NCI-H226 (cell line): Measurements from ENCODE around the gene PLXNA1.

Experiments
- DNase-seq: peaks from one replicate; pipeline ENCODE4 v3.0.0-alpha.2; 2015

Gene PLXNA1

DNA sequence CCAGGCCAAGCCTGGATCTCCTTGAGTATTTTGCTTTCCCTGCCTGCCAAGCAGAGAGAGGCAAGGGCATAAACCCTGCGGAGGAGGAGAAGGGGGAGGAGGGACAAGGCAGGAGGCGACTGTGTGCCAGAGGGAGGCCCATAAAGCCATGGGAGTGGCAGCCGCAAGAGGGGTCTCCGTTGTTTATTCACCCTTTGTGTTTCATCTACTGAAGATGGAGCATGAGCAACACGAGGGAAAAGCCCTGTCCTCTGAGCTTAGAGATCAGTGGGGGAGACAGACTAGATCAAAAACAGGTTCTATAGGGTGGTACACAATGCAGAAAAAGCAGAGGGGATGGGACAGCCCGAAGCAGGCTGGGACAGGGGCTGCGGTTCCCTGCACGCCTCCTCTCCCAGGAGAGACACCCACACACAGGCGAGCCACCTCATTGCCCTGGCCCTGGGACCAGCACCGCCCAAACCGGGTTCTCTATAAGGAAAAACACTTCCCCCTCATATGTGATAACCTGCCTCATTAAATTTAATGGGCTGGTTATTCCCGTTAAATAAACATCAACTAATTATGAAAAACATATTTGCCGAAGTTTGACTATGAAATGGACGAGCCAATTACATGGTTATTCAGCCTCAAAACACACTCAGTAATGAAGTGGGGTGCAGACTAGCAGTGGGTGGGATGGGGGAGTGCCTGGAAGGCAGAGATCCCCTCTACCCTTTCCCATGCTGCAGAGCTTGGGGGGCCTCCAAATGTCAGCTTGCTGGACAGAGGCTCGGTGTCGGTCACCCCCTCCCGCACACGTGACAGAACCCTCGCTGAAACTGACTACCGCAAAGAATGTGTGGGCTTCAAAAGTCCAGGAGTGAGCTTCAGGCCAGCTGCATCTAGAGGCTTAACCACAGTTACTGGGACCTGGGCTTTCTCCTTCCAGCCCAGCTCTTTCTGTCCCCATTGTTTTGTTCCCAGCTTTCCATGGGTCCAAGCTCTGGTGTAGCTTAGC is 14.2 kb upstream of the PLXNA1 start:
- DNase-seq: no peak

DNA sequence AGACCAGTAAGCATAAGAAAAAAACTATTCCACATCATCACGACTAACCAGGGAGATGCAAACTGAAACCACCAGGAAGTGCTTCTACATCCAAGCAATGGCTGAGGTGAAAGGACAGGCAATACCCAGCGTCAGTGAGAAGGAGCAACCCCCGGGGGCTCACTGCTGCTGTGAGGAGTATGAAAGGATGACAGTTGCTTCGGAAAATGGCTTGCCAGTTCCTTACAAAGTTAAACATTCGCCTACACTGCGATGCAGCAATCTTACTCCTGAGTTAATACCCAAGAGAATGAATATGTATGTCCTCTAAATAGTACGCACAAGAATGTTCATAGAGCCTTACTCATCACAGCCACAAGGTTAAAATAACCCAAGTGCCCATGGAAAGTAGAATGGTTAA is 13.3 kb upstream of the PLXNA1 start:
- DNase-seq: no peak

DNA sequence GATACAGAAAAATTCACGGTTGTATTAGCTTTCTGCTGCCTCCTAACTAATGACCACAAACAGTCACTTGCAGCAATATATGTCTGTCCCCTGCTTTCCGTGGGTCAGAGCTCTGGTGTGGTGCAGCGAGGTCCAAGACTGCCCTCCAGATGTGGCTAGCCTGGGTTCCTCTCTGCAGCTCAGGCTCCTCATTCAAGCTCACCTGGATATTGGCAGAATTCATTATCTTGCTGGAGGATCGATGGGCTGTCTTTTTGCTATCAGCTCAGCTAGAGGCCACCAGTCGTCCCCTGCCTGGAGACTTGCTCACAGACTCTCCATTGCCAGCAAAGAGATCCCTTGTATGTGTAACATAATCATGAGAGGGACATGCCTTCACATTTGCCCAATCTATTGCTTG is 12.8 kb upstream of the PLXNA1 start:
- DNase-seq: no peak

DNA sequence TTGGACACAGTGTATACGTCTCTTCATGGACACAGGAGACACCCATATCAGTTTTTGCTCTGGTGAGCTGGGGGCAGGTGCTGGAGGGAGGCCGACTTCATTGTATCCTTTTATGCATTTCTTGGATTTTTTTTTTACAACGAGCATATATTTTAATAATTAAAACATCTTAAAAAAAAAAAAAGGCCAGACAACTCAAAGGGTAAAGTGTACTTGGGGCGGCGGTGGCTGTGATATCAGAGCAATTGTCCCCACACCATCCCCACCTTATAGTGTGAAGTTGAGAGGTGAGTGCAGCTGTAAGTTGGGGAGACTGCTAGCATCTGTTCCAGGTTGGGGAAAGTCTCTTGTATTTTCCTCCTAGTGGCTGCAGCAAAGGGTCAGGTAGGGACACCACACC is 12.0 kb upstream of the PLXNA1 start:
- no peak for DNase-seq

DNA sequence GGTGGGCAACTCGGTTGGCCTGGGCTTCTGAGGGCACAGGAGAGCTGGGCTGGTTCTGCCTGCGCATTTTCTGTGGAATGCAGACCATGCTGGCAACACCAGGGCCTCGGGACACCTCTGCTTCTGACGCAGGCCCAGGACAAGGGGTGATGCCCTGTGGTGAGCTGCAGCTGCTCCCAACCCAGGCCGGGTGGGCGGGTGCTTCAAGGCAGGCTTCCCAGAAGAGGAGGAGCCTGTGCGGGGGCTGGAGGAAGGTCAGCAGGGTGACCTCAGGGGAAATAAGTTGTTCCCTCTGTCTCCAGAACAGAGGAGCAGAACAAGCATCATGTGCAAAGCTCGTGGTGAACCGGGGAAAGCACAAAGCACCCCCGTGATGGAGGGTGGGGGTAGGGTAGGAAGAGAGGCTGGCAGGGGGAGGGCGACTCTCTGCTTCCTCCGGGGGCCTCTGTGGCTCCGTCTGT is 11.0 kb upstream of the PLXNA1 start:
- no peak for DNase-seq

DNA sequence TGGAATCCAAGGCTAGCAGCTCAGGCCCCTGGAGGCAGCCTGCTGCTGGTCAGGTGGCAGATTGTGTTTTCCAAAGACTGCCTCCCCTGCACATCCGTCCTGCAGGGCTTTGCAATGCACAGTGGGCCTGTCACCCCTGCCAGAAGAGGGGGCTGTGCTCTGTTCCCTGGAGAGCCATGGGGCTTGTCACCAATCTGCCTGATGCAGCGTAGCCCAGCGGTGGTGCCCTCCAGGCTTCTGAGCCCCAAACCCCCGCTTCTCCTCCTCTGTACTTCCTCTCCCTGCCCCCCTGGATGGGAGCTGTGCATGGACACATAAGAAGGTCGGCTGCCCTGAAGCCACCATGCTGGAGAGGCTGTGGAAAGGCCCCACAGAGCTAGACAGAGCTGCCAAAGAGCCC is 10.0 kb upstream of the PLXNA1 start:
- no peak for DNase-seq

DNA sequence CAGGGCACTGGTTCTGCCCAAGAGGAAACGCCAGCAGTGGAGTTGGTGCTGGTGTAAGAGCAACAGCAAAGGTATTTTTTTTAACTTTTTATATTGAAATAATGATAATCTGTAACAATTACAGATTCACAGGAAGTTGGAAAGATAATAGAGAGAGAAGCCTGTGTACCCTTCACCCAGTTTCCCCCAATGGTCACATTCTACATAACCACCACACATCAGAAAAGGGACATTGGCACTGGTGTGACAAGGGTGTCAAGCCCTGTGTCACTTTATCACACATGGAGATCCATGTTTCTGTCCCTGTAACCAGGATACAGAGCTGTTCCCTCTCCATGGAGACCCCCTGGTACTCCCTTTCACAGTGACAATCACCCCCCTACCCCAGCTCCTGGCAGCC is 9.1 kb upstream of the PLXNA1 start:
- no peak for DNase-seq

DNA sequence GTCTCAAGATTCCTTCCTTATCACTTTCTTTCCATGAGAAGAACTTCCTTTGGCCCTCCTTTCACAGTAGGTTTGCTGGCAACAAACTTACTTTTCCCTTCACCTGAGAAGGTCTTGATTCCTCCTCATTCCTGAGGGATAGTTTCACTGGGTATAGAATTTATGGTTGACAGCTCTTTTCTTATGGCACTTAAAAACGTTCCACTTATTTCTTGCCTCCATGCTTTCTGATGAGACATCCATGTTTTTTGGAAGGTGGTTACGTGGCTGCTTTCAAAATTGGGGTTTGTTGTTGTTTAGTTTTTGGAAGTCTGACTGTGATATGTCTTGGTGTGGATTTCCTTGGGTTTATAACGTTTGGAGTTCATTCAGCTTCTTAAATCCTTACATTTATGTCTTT is 8.2 kb upstream of the PLXNA1 start:
- no peak for DNase-seq

DNA sequence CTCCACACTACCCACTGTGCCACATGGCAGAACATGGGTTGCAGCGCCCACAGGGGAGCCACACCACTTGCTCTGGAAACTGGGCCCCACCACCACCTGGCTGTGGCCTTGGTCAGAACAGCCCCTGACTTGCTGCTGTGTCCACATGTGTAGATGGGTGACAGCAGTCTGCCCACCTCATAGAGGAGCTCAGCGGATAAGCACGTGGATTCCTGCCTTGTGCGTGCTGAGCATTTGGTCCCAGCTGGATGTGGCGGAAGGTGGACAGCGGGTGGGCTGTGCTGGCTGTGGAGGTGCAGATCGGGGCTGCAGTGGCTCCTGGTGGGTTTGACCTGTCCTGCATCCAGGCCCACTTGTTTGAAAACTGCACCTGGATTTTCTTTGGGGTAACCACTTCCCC is 6.0 kb upstream of the PLXNA1 start:
- no peak for DNase-seq

DNA sequence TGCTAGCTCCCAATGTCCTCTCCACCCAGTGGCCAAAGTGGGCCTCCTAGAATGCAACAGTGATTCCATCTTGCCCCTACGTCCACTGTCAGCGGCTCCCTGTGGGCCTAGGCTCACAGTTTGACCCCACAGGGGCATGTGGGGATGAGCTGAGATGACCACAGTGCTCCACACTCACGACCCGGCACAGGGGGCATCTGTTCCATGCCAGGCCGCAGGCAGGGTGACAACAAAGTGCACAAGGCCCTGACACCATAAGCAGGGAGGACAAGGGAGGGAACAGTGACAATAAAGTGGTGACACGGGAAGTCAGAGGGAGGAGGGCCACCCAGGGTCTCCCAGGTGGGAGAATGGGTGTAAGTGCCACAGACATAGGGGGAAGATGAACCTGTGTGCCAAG is 5.1 kb upstream of the PLXNA1 start:
- DNase-seq: no peak

DNA sequence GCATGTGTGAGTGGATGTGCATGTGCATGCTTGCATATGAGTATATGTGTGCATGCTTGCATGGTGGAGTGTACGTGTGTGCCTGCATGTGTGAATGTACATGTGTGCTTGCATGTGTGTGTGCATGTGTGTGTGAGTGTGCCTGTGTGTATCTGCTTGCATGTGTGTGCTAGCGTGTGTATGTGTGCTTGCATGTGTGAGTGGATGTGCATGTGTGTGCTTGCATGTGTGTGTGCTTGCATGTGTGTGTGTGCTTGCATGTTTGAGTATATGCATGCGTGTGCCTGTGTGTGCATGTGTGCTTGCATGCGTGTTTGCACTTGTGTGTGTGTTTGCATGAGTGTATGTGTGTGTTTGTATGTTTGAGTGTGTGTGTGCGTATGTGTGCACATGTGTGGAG is 4.6 kb upstream of the PLXNA1 start:
- no peak for DNase-seq

DNA sequence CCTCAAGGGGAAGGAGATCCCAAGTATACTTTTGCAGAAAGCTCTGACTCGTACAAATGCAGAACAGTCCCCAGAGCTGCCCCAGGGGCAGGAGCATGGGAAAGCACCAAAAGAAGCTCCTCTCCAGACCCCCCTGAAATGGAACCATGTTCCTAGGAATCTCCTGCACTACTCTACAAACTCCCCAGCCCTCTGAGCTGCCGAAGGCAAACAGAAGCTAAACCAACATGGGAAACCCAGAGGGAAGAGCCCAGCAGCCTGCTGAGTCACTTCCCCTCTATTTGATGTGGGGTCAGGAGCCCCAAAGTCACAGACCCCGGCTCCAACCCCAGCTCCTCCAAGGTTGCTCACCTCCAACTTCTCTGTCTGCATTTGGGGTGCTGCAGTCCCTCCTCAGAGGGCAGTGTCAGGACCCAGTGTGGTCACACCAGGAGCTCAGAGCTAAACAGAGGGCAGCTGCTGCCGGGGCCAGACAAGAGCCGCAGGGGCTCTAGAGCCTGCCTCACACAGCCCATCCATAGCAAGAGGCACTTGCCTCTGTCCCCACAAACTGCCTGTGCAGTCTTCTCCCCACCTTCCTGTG is 3.8 kb upstream of the PLXNA1 start:
- no peak for DNase-seq

DNA sequence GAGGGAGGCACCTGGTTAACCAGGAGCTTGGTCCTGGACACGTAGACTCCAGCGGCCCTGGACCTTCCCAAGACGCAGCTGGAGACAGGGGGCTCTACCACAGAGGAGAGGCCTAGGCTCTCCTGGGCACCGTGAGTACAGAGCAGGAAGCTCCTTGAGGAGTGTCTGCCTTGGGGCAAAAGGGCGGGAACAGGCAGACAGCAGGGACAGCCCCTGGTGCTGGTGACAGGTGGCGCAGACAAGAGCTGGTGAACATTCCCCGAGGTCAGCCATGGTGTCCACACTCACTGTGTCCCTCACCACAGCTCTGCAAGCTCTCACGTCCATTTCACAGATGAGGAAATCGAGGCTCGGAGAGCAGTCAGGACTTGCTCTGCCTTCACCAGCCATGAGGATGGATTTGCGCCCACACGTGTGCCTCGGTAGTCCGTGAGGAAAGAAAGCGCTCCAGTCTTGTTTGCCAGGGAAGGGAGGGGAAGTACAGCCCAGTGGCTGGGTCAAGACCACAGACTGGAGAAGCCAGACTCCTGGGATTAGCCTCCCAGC is 2.6 kb upstream of the PLXNA1 start:
- no peak for DNase-seq

DNA sequence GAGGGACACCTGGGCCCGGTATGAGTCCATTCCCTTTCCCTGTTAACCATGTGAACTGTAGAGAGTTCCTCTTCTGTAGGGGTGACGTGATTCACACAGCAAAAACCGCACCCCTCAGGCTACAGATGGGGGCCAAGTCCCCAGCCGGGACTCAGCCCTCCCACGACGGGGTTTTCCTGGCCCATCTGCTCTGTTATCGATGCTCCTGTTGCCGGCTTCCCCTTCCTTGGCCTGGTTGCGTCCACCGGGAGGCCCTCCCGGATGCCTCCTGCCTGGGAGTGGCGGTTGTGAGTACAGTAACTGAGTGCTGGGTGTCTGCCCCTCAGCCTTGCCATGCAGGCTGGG is 817 bp upstream of the PLXNA1 start:
- DNase-seq: no peak

DNA sequence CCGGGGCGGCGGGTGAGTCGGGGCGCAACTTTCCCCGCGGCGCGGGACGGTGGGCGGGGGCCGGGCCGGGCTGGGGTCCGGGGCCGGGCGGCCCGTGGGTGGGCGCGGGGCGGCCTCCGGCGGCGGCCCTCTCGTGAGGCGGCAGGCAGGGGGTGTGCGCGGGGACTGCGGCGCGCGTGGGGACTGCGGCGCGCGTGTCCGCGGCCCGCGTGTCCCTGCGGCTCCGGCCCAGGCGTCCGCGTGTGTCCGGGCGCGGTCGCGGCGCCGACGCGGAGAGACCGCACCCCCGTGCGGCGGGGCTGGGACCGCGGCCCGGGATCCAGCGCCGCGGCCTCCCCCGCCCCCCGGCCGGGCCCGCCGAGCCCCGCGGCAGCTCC is 349 bp downstream of the PLXNA1 start:
- DNase-seq: no peak

DNA sequence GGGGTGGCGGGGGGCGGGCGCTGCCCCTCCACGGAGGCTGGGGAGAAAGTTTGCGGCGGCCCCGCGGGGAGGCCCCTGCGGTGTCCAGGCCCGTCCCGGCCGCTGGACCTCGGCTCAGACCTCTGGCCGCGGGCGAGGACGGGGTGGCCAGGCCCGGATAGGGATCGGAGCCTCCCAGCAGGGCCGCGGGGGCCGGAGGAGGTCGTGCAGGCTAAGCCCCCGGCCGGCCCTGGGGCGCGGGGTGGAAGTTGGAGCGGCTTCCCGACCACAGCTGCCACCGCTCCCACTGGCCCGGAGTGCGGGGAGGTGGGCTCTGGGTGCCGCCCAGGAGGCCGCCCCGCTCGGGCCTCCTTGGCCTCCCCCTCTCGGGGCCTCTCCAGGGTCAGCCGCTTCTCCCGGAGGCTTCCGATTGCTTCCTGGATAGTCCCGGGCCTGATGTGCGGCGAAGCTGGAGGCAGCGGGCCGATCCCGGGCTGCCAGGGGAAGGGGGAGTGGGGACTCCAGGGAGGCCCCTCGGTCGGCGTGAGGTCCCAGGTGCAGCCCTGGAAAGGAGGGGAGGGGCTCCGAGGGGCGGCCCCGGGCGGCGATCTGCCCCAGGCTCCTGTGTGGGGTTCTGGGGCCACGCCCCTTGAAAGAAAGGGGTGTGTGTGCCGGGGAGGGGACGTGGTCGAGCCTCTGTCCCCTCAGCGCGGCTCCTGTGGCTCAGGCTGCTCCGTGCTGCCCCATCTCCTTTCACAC is 907 bp downstream of the PLXNA1 start:
- no peak for DNase-seq

DNA sequence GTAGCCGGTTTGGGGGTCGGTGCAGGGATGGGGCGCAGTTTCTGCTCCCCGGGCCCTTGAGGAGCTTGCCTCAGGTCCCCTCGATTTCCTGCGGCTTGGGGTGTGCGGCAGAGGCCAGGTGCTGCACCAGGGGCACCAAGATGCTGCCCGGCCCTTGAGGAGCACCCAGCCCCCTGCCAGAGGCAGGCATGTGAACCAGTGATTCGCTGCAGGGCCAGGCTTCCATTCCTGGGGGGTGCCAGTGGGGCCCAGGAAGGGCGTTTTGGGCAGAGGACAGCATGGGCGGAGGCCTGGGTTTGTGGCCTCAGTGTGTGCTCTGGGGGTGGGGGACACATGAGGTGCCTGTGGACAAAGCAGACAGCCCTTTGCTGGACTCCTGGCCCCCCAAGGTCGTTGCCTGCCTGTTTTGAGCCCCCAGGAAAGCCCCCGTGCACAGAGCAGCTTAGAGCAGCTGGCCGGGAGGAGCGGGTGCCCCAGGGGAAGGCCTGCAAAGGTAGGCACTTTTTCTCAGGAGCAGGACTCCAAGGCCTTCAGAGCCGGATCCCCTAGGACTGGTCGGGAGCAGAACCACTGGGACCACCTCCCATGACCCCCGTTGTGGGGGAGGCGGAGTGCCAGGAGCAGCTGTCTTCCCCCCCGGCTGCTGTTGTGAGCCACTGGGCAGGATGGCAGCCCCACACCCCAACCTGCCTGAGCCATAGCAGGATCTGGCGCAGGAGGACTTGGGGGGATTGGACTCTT is 1.6 kb downstream of the PLXNA1 start:
- DNase-seq: no peak

DNA sequence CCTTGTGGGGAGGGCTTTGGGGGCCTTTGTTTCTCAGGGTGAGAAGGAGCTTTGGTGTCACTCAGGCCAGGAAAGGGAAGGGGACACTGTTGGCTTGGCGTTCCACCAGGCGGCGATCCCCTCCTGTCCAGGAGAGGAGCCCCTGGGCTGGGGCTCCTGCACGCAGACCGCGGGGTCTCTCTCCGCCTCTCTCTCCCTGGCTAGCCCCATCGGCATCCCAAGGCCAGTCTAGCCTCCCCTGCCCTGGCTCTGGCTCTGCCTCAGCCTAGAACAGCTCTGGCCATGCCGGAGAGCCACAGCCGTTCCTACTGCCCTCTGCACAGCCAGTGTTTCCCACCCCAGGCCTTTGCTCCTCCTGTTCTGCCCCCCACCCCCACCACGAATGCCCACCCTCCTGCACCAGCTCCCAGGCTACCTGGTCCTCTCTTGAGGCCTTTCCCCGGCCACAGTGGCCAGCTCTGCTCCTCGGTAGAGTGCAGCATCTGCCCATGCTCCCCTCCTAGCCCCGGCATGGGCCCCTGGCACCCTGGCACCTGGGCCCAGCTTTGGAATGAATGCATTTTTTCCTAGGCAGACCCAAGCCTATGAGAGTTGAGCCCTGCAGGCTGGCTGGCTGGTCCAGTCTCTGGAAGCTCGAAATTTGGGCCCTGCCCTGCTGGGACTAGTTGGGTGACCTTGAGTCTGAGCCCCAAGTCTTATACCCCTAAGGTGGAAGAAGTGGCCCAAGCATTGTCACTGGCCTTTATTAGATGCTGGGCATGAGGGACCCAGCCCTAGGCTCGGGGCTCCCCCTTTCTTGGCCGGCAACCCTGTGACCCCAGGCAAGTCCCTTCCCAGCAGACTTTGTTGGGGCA is 2.4 kb downstream of the PLXNA1 start:
- no peak for DNase-seq

DNA sequence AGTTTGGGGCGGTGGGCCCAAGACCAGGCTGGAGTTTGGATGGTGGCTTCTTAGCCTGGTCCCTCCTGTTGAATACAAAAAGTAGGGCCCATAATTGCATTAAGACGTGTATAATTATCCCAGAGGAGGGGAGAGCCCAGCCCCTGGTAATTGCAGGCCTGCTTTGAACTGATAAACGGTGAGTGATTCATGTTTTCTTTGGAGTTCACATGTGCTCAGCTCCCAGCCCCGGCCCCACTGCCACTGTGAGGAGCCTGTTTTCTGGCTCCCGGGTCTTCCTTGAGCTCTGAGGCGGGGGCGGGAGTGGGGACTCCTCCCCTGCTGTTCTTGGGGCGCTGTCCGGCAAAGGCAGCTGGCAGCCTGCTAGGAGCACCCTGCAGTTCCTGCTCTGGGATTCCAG is 3.1 kb downstream of the PLXNA1 start:
- DNase-seq: no peak

DNA sequence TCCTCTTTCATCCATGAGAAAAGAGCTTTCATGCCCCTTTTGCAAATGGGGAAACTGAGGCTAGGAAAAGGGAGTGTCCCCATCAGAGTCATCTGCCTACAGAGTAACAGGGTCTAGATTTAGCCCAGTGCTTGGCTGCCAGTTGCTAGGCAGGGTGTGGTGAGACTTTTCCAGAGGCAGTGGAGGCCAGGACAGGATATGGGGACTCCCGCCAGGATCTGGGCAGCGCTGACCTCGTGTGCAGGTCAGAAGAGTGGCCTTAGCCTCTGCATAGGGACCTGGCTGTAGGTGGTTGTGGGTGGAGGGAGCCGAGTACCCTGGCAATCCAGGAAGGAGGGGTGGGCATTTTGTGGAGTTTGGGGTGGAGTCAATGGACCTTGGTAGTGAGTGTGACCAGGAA is 4.2 kb downstream of the PLXNA1 start:
- DNase-seq: no peak

DNA sequence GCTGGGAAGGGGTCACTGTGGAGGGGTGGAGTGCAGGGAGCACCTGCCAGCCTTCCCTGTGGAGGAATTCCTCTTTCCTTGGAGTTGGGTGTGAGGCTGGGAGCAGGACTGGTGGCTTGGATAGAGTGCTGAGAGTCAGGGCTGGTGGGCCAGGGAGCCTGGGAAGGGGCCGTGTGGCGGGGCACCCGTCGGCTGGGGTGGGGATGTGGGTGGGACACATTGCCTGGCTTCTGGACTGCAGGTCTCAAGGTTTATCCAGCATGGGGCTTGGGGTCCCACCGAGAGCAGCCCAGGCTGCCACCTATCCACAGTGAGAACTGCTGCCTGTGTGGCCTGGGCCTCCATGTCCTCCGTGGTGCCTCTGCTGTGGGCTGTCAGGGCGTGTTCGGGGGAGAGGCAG is 4.7 kb downstream of the PLXNA1 start:
- no peak for DNase-seq

DNA sequence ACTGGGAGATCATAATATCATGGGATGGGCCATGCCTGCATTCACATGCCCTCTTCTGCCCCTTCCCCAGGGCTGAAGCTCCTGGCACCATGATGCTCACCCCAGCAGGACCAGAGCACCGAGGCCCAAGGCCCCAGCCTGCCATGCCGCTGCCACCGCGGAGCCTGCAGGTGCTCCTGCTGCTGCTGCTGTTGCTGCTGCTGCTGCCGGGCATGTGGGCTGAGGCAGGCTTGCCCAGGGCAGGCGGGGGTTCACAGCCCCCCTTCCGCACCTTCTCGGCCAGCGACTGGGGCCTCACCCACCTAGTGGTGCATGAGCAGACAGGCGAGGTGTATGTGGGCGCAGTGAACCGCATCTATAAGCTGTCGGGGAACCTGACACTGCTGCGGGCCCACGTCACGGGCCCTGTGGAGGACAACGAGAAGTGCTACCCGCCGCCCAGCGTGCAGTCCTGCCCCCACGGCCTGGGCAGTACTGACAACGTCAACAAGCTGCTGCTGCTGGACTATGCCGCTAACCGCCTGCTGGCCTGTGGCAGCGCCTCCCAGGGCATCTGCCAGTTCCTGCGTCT is 5.6 kb downstream of the PLXNA1 start:
- DNase-seq: no peak
